Activated CD8-positive, alpha-beta T cell treated with anti-CD3 and anti-CD28 coated beads, Interleukin-2, amount 10 ng/mL, durations not matched to agents 7 days and 5 days (primary cell): ENCODE results near the gene CTNNB1. TPM values are rescaled to one million over a fixed set of nuclear protein-coding genes. Genes with fewer than 3 reads are reported as not detected.
A peak's percentile ranks its signal among the peaks of the same experiment; 100 is the strongest.

Experiments used
- ATAC-seq: fragments of 150-1000 bp; cut with Tn5 transposase; one replicate; pipeline ENCODE4 v1.10.0; 2021; ENCODE audit warnings: moderate library complexity
- CTCF ChIA-PET: fragments of 350-600 bp; sonication (Branson Sonifier 250); formaldehyde crosslinking; loops from one replicate; lab custom pipeline; 2021; ENCODE audit warnings: antibody characterized with exemption; lab: Charles Lee
- POLR2A ChIA-PET: fragments of 350-600 bp; sonication (Branson Sonifier 250); formaldehyde crosslinking; loops from one replicate; lab custom pipeline; 2021; ENCODE audit warnings: antibody characterized with exemption; lab: Charles Lee
- DNase-seq: peaks from one replicate; pipeline ENCODE4 v3.0.0-alpha.2; 2020
- H3K27ac Mint-ChIP-seq: one replicate; pipeline ENCODE4 v1.8.0; 2021; ENCODE audit warnings: mild to moderate bottlenecking, mixed read lengths
- H3K27me3 Mint-ChIP-seq: one replicate; pipeline ENCODE4 v1.8.0; 2021; ENCODE audit warnings: low read depth, mixed read lengths
- H3K36me3 Mint-ChIP-seq: one replicate; pipeline ENCODE4 v1.8.0; 2021; ENCODE audit warnings: low read depth, mixed read lengths
- H3K4me1 Mint-ChIP-seq: one replicate; pipeline ENCODE4 v1.8.0; 2021; ENCODE audit warnings: low read depth, mixed read lengths
- H3K4me3 Mint-ChIP-seq: one replicate; pipeline ENCODE4 v1.8.0; 2021; ENCODE audit warnings: mild to moderate bottlenecking, mixed read lengths
- H3K9me3 Mint-ChIP-seq: one replicate; pipeline ENCODE4 v1.8.0; 2022; ENCODE audit warnings: mixed read lengths; ENCODE audit not compliant: insufficient read depth
- total RNA-seq, 2 experiments: library from RNA; stranded (reverse); gene quantifications; one replicate each; pipeline ENCODE4 v1.2.3, GENCODE V29; 2021

The CTNNB1 gene
- total RNA-seq: 100 to 1,000 TPM; 112 TPM

DNA sequence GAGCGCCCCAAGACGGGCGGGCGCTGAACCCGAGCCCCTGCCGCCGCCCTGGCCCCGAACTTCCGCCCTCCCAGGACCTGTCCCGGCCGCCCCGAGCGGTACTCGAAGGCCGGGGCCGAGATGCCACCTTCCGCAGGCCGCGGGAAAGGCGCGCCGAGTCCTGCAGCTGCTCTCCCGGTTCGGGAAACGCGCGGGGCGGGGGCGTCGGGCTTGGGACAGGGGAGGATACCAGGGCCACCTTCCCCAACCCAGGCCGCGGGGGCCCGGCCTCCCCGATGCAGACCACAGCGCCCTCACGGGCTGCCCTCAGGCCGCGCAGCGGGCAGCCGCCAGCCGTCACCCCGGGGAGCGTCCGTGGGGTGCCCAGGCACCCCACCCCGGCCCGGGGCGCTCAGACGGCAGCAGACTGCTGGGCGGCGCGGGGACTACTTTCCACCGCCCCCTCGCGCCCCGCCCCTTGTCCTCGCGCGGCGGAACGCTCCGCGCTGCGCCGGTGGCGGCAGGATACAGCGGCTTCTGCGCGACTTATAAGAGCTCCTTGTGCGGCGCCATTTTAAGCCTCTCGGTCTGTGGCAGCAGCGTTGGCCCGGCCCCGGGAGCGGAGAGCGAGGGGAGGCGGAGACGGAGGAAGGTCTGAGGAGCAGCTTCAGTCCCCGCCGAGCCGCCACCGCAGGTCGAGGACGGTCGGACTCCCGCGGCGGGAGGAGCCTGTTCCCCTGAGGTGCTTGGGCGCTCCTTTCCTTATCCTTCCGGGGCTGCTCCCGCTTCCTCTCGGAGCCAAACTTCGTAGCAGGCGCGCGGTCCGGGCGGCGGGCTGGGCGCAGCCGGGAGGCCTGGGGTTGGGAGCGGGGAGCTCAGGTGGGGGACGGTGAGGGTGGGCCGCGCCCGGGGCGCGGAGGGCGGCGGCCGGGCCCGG, at the start of gene CTNNB1:
Gene CTNNB1, plus strand, starts transcription at position 556 of the 916 bp plus-strand sequence. CDS start 24,564 bp downstream, outside the sequence.
- DNase-seq (peak; percentile 91), ATAC-seq (peak; percentile 89)
- H3K4me1 Mint-ChIP-seq: peaks cover 35% of the 10 kb centered on the region
- H3K36me3 Mint-ChIP-seq: peaks cover 11% of the 10 kb centered on the region
- CTCF ChIA-PET: interaction anchor here (2.1 kb wide), 1 partner anchor 17 kb away, joined by 10 read pairs; no protein-coding TSS in a partner anchor
- peak within 1 kb of the TSS; percentile 90 for H3K4me3 Mint-ChIP-seq
- H3K27me3 Mint-ChIP-seq: peaks cover 28% of the 10 kb centered on the region
- POLR2A ChIA-PET: interaction anchor here (0.6 to 2.6 kb wide), 33 partner anchors 9 to 1198 kb away, joined by 3 to 16 read pairs (median 4); partner anchors contain the start of genes EIF1B, RPL14, ULK4 and ZNF619
- peak within 1 kb of the TSS; percentile 96 for H3K27ac Mint-ChIP-seq
- H3K9me3 Mint-ChIP-seq: no peaks in the 10 kb centered on the region

DNA sequence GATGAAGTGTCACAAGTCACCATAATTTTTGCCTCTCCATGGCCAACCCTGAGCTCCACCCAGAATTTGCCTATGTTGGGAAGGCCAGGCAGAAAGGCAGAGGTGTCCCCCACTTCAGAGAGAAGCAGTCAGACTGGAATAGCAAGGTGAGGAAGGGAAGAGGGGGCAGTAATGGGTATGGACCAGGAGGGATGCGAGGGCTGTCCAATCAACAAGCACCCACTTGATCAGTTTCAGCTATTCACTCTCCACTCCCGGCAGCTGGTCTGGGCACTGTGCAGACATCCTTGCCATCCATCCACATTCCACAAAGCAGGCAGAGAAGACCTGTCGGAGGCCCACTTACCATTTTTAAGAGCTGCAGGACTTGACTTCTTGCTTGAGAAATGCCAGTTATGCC, 43.5 kb upstream of the CTNNB1 start:
- no peaks in the 10 kb centered on the region for H3K36me3 Mint-ChIP-seq
- ATAC-seq (no peak), DNase-seq (no peak)
- peaks cover 5% of the 10 kb centered on the region for H3K27me3 Mint-ChIP-seq
- no peak overlapping the region for H3K4me3 Mint-ChIP-seq
- ChIA-PET POLR2A (no interaction called here), CTCF (no interaction called here)
- no peak overlapping the region for H3K27ac Mint-ChIP-seq
- no peaks in the 10 kb centered on the region for H3K9me3 Mint-ChIP-seq
- H3K4me1 Mint-ChIP-seq: peaks cover 2% of the 10 kb centered on the region

DNA sequence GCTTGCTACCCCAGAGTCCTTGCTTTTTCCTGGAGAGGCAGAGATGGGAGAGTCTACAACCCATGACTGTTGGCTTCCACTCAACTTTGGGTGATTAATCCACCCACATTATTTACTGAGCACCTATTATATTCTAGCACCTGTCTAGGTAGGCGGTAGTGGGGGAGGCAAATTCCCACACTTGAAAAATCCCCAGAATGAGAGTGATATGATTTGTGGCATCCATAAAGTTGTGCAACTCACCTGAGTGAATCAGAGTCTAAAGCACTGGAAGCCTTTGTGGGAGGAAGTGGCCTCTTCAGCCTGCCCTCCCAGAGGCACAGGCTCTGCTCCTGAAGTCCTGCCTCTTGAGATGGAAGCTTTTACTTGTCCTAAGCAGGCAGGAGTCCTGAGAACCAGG, 40.4 kb upstream of the CTNNB1 start:
- H3K4me3 Mint-ChIP-seq: no peak overlapping the region
- H3K27me3 Mint-ChIP-seq: peaks cover 13% of the 10 kb centered on the region
- POLR2A ChIA-PET: no interaction called here
- ATAC-seq (no peak), DNase-seq (no peak)
- H3K27ac Mint-ChIP-seq: no peak overlapping the region
- CTCF ChIA-PET: no interaction called here
- no peaks in the 10 kb centered on the region for H3K36me3 Mint-ChIP-seq
- peaks cover 2% of the 10 kb centered on the region for H3K4me1 Mint-ChIP-seq
- H3K9me3 Mint-ChIP-seq: no peaks in the 10 kb centered on the region

- H3K4me1 Mint-ChIP-seq: peaks cover 2% of the 10 kb centered on the region
- no peak for ATAC-seq
- H3K27me3 Mint-ChIP-seq: peaks cover 10% of the 10 kb centered on the region
- no peaks in the 10 kb centered on the region for H3K9me3 Mint-ChIP-seq
- DNase-seq: no peak
- H3K27ac Mint-ChIP-seq: no peak overlapping the region
- no peak overlapping the region for H3K4me3 Mint-ChIP-seq
- ChIA-PET POLR2A (no interaction called here), CTCF (no interaction called here)
- no peaks in the 10 kb centered on the region for H3K36me3 Mint-ChIP-seq
These were observed 39.6 kb upstream of the CTNNB1 start for GRCh38 chr3:41159588-41160189.

GRCh38 chr3:41162541-41162940, 36.8 kb upstream of the CTNNB1 start:
- peaks cover 20% of the 10 kb centered on the region for H3K27me3 Mint-ChIP-seq
- ATAC-seq (no peak), DNase-seq (no peak)
- POLR2A ChIA-PET: no interaction called here
- no peaks in the 10 kb centered on the region for H3K36me3 Mint-ChIP-seq
- no peak overlapping the region for H3K27ac Mint-ChIP-seq
- H3K9me3 Mint-ChIP-seq: no peaks in the 10 kb centered on the region
- peaks cover 8% of the 10 kb centered on the region for H3K4me1 Mint-ChIP-seq
- no peak overlapping the region for H3K4me3 Mint-ChIP-seq
- CTCF ChIA-PET: no interaction called here

GRCh38 chr3:41163006-41163405, 36.3 kb upstream of the CTNNB1 start:
- CTCF ChIA-PET: no interaction called here
- Mint-ChIP-seq H3K9me3 (no peaks in the 10 kb centered on the region), H3K27ac (no peak overlapping the region), H3K4me3 (no peak overlapping the region), H3K4me1 (peaks cover 13% of the 10 kb centered on the region), H3K36me3 (no peaks in the 10 kb centered on the region), H3K27me3 (peaks cover 21% of the 10 kb centered on the region)
- POLR2A ChIA-PET: no interaction called here
- no peak for DNase-seq
- ATAC-seq: no peak

DNA sequence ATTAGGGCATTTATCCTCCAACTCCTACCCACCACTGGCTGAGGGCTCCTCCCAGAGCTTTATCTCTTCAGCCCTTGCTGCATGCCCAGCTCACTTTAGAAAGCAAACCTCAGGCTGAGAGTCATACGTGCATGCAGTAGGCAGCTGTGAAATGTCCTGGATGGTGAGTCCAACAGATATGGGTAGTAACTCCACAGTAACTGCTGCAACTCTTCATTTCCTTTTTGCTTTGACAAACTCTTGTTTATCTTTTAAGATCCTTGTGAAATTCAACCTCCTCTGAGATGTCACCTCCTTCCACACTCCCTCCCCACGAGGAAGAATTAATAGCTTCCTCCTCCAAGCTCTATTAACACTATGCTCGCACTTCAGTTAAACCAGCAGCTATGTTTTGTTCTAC, 35.9 kb upstream of the CTNNB1 start:
- no peak for DNase-seq
- ATAC-seq: no peak
- H3K4me1 Mint-ChIP-seq: peaks cover 16% of the 10 kb centered on the region
- H3K36me3 Mint-ChIP-seq: no peaks in the 10 kb centered on the region
- H3K9me3 Mint-ChIP-seq: no peaks in the 10 kb centered on the region
- CTCF ChIA-PET: no interaction called here
- no peak overlapping the region for H3K27ac Mint-ChIP-seq
- POLR2A ChIA-PET: no interaction called here
- peaks cover 24% of the 10 kb centered on the region for H3K27me3 Mint-ChIP-seq
- no peak overlapping the region for H3K4me3 Mint-ChIP-seq

DNA sequence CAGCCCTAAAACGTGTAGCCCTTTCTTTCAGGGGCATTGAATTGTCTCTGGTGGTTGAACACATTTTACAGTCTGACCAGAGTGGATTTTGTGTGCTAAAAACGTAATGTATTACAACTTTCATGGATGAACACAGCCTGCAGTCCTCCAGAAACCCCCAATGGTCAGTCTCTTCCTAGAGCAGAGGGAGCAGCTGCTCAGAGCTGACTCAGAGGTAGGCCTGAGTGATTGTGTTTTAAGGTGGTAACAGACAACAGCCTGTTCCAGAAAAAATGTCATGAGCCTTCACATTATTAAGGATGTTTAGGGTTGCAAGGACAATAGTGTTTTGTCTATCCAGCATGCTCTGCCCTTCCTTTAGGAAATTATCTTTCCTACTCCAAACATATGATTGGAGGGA, 34.5 kb upstream of the CTNNB1 start:
- peaks cover 33% of the 10 kb centered on the region for H3K27me3 Mint-ChIP-seq
- CTCF ChIA-PET: no interaction called here
- H3K9me3 Mint-ChIP-seq: no peaks in the 10 kb centered on the region

GRCh38 chr3:41167722-41168497, 31.4 kb upstream of the CTNNB1 start:
- ChIA-PET CTCF (no interaction called here), POLR2A (interaction anchor here (1.1 kb wide), 1 partner anchor 31 kb away, joined by 3 read pairs; the partner anchor contains the start of gene CTNNB1)
- H3K27ac Mint-ChIP-seq: no peak overlapping the region
- peak; percentile 81 for ATAC-seq
- peak; percentile 50 for DNase-seq
- H3K4me3 Mint-ChIP-seq: no peak overlapping the region
- no peaks in the 10 kb centered on the region for H3K36me3 Mint-ChIP-seq
- H3K4me1 Mint-ChIP-seq: peaks cover 17% of the 10 kb centered on the region
- peaks cover 46% of the 10 kb centered on the region for H3K27me3 Mint-ChIP-seq
- no peaks in the 10 kb centered on the region for H3K9me3 Mint-ChIP-seq

More for the DNA sequence above, 34.5 kb upstream of the CTNNB1 start:
- H3K4me3 Mint-ChIP-seq: no peak overlapping the region
- no peaks in the 10 kb centered on the region for H3K36me3 Mint-ChIP-seq
- POLR2A ChIA-PET: interaction anchor here (2.1 kb wide), 1 partner anchor 34 kb away, joined by 6 read pairs; the partner anchor contains the start of gene CTNNB1
- H3K4me1 Mint-ChIP-seq: peaks cover 17% of the 10 kb centered on the region
- no peak overlapping the region for H3K27ac Mint-ChIP-seq
- ATAC-seq (no peak), DNase-seq (no peak)

- ChIA-PET POLR2A (interaction anchor here (1.1 kb wide), 1 partner anchor 30 kb away, joined by 3 read pairs; the partner anchor contains the start of gene CTNNB1), CTCF (no interaction called here)
- Mint-ChIP-seq H3K27me3 (peaks cover 47% of the 10 kb centered on the region), H3K9me3 (no peaks in the 10 kb centered on the region), H3K4me1 (peaks cover 17% of the 10 kb centered on the region), H3K4me3 (no peak overlapping the region), H3K36me3 (no peaks in the 10 kb centered on the region), H3K27ac (no peak overlapping the region)
- DNase-seq (no peak), ATAC-seq (no peak)
These were observed 30.3 kb upstream of the CTNNB1 start for GRCh38 chr3:41169023-41169422.
